GM15510 (cell line): ENCODE data around the gene IVL.

Experiments used
- POLR2A ChIP-seq: IDR thresholded peaks from 3 replicates; pipeline ENCODE4 v1.6.1; 2011; ENCODE audit warnings: borderline replicate concordance; ENCODE audit not compliant: insufficient read length; ENCODE audit errors: extremely low read depth

The IVL gene

GRCh38 chr1:152912471-152912870 is 4.1 kb downstream of the IVL start:
- TF ChIP-seq POLR2A, result no peak

- TF ChIP-seq POLR2A, result no peak
Measured at GRCh38 chr1:152912900-152913299, 4.6 kb downstream of the IVL start.

GRCh38 chr1:152917794-152918193 is 9.4 kb downstream of the IVL start:
- no peak for TF ChIP-seq POLR2A

GRCh38 chr1:152919071-152919470 is 10.7 kb downstream of the IVL start:
- no peak for TF ChIP-seq POLR2A

- no peak for TF ChIP-seq POLR2A
Measured at GRCh38 chr1:152924191-152924590, 15.8 kb downstream of the IVL start.

GRCh38 chr1:152926091-152926490 is 17.7 kb downstream of the IVL start:
- TF ChIP-seq POLR2A, result no peak

- TF ChIP-seq POLR2A, result no peak
Measured at GRCh38 chr1:152928671-152929070, 20.3 kb downstream of the IVL start.

GRCh38 chr1:152932170-152932811 is 23.9 kb downstream of the IVL start:
- no peak for TF ChIP-seq POLR2A

GRCh38 chr1:152933196-152933595 is 24.9 kb downstream of the IVL start:
- no peak for TF ChIP-seq POLR2A

- TF ChIP-seq POLR2A, result no peak
Measured at GRCh38 chr1:152940614-152941013, 32.3 kb downstream of the IVL start.

- TF ChIP-seq POLR2A, result no peak
Measured at GRCh38 chr1:152941037-152941711, 32.8 kb downstream of the IVL start.

- TF ChIP-seq POLR2A, result no peak
Measured at GRCh38 chr1:152942161-152942560, 33.8 kb downstream of the IVL start.

GRCh38 chr1:152946248-152946647 is 37.9 kb downstream of the IVL start:
- TF ChIP-seq POLR2A, result no peak

- TF ChIP-seq POLR2A, result no peak
Measured at GRCh38 chr1:152946651-152947256, 38.4 kb downstream of the IVL start, which contains the start of gene SPRR5. TSS of gene SPRR5 (plus strand) at chr1:152947206. CDS start at chr1:152948555, 1,349 bp downstream.

GRCh38 chr1:152951711-152952110 is 43.4 kb downstream of the IVL start:
- TF ChIP-seq POLR2A, result no peak

GRCh38 chr1:152953761-152954160 is 45.4 kb downstream of the IVL start:
- no peak for TF ChIP-seq POLR2A
